ENCODE data around the gene SPATA2L.
"Not testable (repeated sequence)": the region's sequence is repeated elsewhere in the genome, so short reads cannot be mapped to it uniquely, and the experiment has no call there.

- not testable (repeated sequence) for TF ChIP-seq EZH2 (IDR thresholded peaks at IDR 0.05; ENCODE audit: low read length); CTCF (optimal IDR thresholded peaks at IDR 0.05 in 1 of 3, IDR thresholded peaks at IDR 0.05 in 1 of 3, conservative IDR thresholded peaks at IDR 0.05 in 1 of 3; ENCODE audit: extremely low read depth in 1 of 3, insufficient read depth in 2 of 3, low read length in 3 of 3)
Measured at GRCh38 chr16:89671565-89671964, 29.9 kb downstream of the SPATA2L start.
